HCT116 (cell line): Measurements from ENCODE around the gene TMEM154. TPM values are rescaled to one million over a fixed set of nuclear protein-coding genes. Genes with fewer than 3 reads are reported as not detected.

Experiments
- ATAC-seq: fragments of 200-7000 bp; cut with Tn5 transposase; 2 replicates; pipeline ENCODE4 v1.9.1; 2020; ENCODE audit warnings: mild to moderate bottlenecking, moderate library complexity
- BruUV-seq: library from RNA; stranded (reverse); fragments of 400-500 nt; replicated peaks from 2 replicates; lab custom pipeline; 2021; lab: Mats Ljungman, UMichigan
- CTCF ChIA-PET: fragments of 300-600 bp; sonication (Branson Sonifier 250); formaldehyde crosslinking; loops from one replicate; lab custom pipeline; 2021; ENCODE audit warnings: antibody characterized with exemption; lab: Charles Lee
- POLR2A ChIA-PET: fragments of 300-600, 350-600 bp; sonication (Branson Sonifier 250); formaldehyde crosslinking; loops from one replicate; lab custom pipeline; 2021; ENCODE audit warnings: antibody characterized with exemption; lab: Charles Lee
- RAD21 ChIA-PET, 2 experiments: fragments of 300-600 bp; sonication (Branson Sonifier 250); formaldehyde crosslinking; loops; one replicate each; lab custom pipeline; 2023; ENCODE audit warnings: low total read pairs in 2 of 2; ENCODE audit not compliant: uncharacterized antibody in 2 of 2, unreplicated experiment in 2 of 2, low non-redundant PET in 1 of 2; lab: Charles Lee
- DNase-seq: peaks from one replicate; pipeline ENCODE4 v3.0.0-alpha.2; 2010; ENCODE audit warnings: low read depth, low spot score
- H2AFZ ChIP-seq: fragments of 200-600 bp; shearing (Covaris generic), sonication (generic); 2 replicates; pipeline ENCODE4 v1.6.1; 2017; ENCODE audit warnings: low read depth, mixed run types, mixed read lengths, antibody characterized with exemption, low read length; ENCODE audit not compliant: poor library complexity, severe bottlenecking
- H3K27ac ChIP-seq: 2 replicates; pipeline ENCODE4 v1.5.1; 2012; ENCODE audit warnings: low read depth, low read length
- H3K27me3 ChIP-seq: fragments of 200-600 bp; sonication (generic); 2 replicates; pipeline ENCODE4 v1.6.1; 2016; ENCODE audit warnings: mixed run types, low read length, mixed read lengths; ENCODE audit not compliant: insufficient read depth
- H3K36me3 ChIP-seq, 2 experiments: fragments of 200-500 bp in 1 of 2; fragments of 200-600 bp in 1 of 2; sonication (Bioruptor generic) in 1 of 2; sonication (generic) in 1 of 2; 2 replicates each; pipeline versions ENCODE4 v1.5.1 to v1.6.1; 2014 to 2016; ENCODE audit warnings: low read length in 2 of 2, inconsistent platforms in 1 of 2, mixed read lengths in 1 of 2, mixed run types in 1 of 2; ENCODE audit not compliant: insufficient read depth in 2 of 2, control insufficient read depth in 1 of 2
- H3K4me1 ChIP-seq, 2 experiments: fragments of 200-600 bp in 1 of 2; sonication (generic) in 1 of 2; 2 replicates each; pipeline versions ENCODE4 v1.5.1 to v1.6.1; 2012 to 2017; ENCODE audit warnings: low read length in 2 of 2, inconsistent platforms in 1 of 2, mild to moderate bottlenecking in 1 of 2, mixed read lengths in 1 of 2, mixed run types in 1 of 2, moderate library complexity in 1 of 2; ENCODE audit not compliant: insufficient read depth in 2 of 2, control insufficient read depth in 1 of 2
- H3K4me2 ChIP-seq: fragments of 200-600 bp; sonication (generic); 2 replicates; pipeline ENCODE4 v1.6.1; 2017; ENCODE audit warnings: mixed run types, low read length, mixed read lengths
- H3K4me3 ChIP-seq, 2 experiments: fragments of 200-600 bp in 1 of 2; sonication (generic) in 1 of 2; replicated peaks in 1 of 2; 2 replicates each; pipeline ENCODE4 v1.5.1; 2011 to 2016; ENCODE audit warnings: low read length in 2 of 2, control low read depth in 1 of 2, low read depth in 1 of 2, mild to moderate bottlenecking in 1 of 2, mixed read lengths in 1 of 2, mixed run types in 1 of 2
- H3K79me2 ChIP-seq: fragments of 200-600 bp; sonication (generic); 2 replicates; pipeline ENCODE4 v1.6.1; 2017; ENCODE audit warnings: mild to moderate bottlenecking, mixed run types, low read length, moderate library complexity, mixed read lengths; ENCODE audit not compliant: insufficient read depth
- H3K9ac ChIP-seq: fragments of 200-600 bp; sonication (generic); 2 replicates; pipeline ENCODE4 v1.6.1; 2016; ENCODE audit warnings: low read length, mixed read lengths
- H3K9me2 ChIP-seq: fragments of 200-600 bp; sonication (generic), shearing (Covaris generic); 2 replicates; pipeline ENCODE4 v1.6.1; 2017; ENCODE audit warnings: mixed run types, mild to moderate bottlenecking, moderate library complexity; ENCODE audit not compliant: insufficient read depth
- H3K9me3 ChIP-seq, 2 experiments: fragments of 200-500 bp in 1 of 2; fragments of 200-600 bp in 1 of 2; sonication (Bioruptor generic) in 1 of 2; sonication (generic) in 1 of 2; 2 replicates each; pipeline ENCODE4 v1.6.1; 2014 to 2017; ENCODE audit warnings: low read length in 2 of 2, mixed read lengths in 2 of 2, inconsistent platforms in 1 of 2, low read depth in 1 of 2, mild to moderate bottlenecking in 1 of 2, mixed run types in 1 of 2, moderate library complexity in 1 of 2; ENCODE audit not compliant: control insufficient read depth in 1 of 2, insufficient read depth in 1 of 2
- H4K20me1 ChIP-seq: fragments of 200-600 bp; sonication (generic), shearing (Covaris generic); 2 replicates; pipeline ENCODE4 v1.6.1; 2017; ENCODE audit warnings: mixed run types, mild to moderate bottlenecking, moderate library complexity; ENCODE audit not compliant: insufficient read depth
- CEBPB ChIP-seq: IDR thresholded peaks from 2 replicates; pipeline ENCODE4 v1.6.1; 2012; ENCODE audit warnings: low read depth
- CTCF ChIP-seq, 3 experiments: fragments of 200-600 bp in 1 of 3; sonication (generic) in 1 of 3; IDR thresholded peaks in 2 of 3; conservative IDR thresholded peaks in 1 of 3; 2 replicates each; pipeline ENCODE4 v1.5.1; 2012 to 2017; ENCODE audit warnings: low read depth in 2 of 3, low read length in 2 of 3, antibody characterized with exemption in 1 of 3, borderline replicate concordance in 1 of 3, control low read depth in 1 of 3, mild to moderate bottlenecking in 1 of 3, mixed read lengths in 1 of 3, mixed run types in 1 of 3, moderate library complexity in 1 of 3; ENCODE audit not compliant: insufficient read depth in 1 of 3
- ELF1 ChIP-seq: IDR thresholded peaks from 2 replicates; pipeline ENCODE4 v1.6.1; 2012; ENCODE audit warnings: low read depth, borderline replicate concordance
- EZH2 ChIP-seq: fragments of 200-600 bp; sonication (generic); IDR thresholded peaks from 2 replicates; pipeline ENCODE4 v1.6.1; 2017; ENCODE audit warnings: antibody characterized with exemption, mixed run types
- JUND ChIP-seq: IDR thresholded peaks from 2 replicates; pipeline ENCODE4 v1.6.1; 2012
- POLR2A ChIP-seq: IDR thresholded peaks from 2 replicates; pipeline ENCODE4 v1.7.0; 2011; ENCODE audit warnings: borderline replicate concordance; ENCODE audit not compliant: insufficient read depth, insufficient read length; ENCODE audit errors: extremely low read depth
- SIN3A ChIP-seq: IDR thresholded peaks from 2 replicates; pipeline ENCODE4 v1.6.1; 2012; ENCODE audit warnings: low read depth
- SP1 ChIP-seq: IDR thresholded peaks from 2 replicates; pipeline ENCODE4 v1.6.1; 2012; ENCODE audit warnings: low read depth
- ZNF274 ChIP-seq: fragments of 200-500 bp; sonication (Bioruptor generic); IDR thresholded peaks from 2 replicates; pipeline ENCODE4 v1.6.1; 2014; ENCODE audit warnings: mild to moderate bottlenecking, low read depth, low read length, inconsistent platforms
- intact Hi-C: fragments of 100-400 bp; cut with micrococcal nuclease; formaldehyde crosslinking; loops from 2 replicates; pipeline ENCODE4 v1.10.0; 2022
- total RNA-seq: library from RNA; stranded (reverse); gene quantifications from one replicate; pipeline ENCODE4 v1.2.1, GENCODE V29; 2021; ENCODE audit not compliant: unreplicated experiment

Gene TMEM154
- total RNA-seq, 1 experiment from 2014 or later = 2.4 TPM

- ATAC-seq (no peak), DNase-seq (no peak)
- CTCF ChIA-PET = no interaction called here
- Histone ChIP-seq H3K9me3 (no peaks in the 10 kb centered on the region), H3K9ac (no peak overlapping the region), H3K9me2 (no peaks in the 10 kb centered on the region), H3K4me2 (no peak overlapping the region), H2AFZ (no peak overlapping the region), H3K36me3 (no peaks in the 10 kb centered on the region), H3K4me3 (no peak overlapping the region), H3K79me2 (no peaks in the 10 kb centered on the region), H4K20me1 (no peaks in the 10 kb centered on the region), H3K27ac (no peak overlapping the region), H3K27me3 (no peaks in the 10 kb centered on the region), H3K4me1 (no peaks in the 10 kb centered on the region)
- RAD21 ChIA-PET = no interaction called here
- intact Hi-C loops = no loop called here
- POLR2A ChIA-PET = no interaction called here
- TF ChIP-seq CEBPB (no peak), ELF1 (no peak)
- no TSS peak for BruUV-seq
These were observed 6.3 kb downstream of the TMEM154 start for GRCh38 chr4:152673489-152673888.

- no peaks in the 10 kb centered on the region for H3K79me2 ChIP-seq
- H3K27me3 ChIP-seq = no peaks in the 10 kb centered on the region
- intact Hi-C loops = no loop called here
- ChIA-PET CTCF (no interaction called here), RAD21 (no interaction called here), POLR2A (no interaction called here)
- no peaks in the 10 kb centered on the region for H3K4me1 ChIP-seq
- no TSS peak for BruUV-seq
- no peak overlapping the region for H3K27ac ChIP-seq
- ATAC-seq (no peak), DNase-seq (no peak)
- no peaks in the 10 kb centered on the region for H4K20me1 ChIP-seq
- H3K9ac ChIP-seq = no peak overlapping the region
- no peak overlapping the region for H3K4me3 ChIP-seq
- no peak overlapping the region for H3K4me2 ChIP-seq
- no peaks in the 10 kb centered on the region for H3K9me3 ChIP-seq
- no peak for TF ChIP-seq CTCF (IDR thresholded peaks at IDR 0.05 in 2 of 3, conservative IDR thresholded peaks at IDR 0.05 in 1 of 3; ENCODE audit: borderline replicate concordance in 1 of 3, insufficient read depth in 1 of 3, low read depth in 2 of 3, low read length in 2 of 3)
- TF ChIP-seq JUND = no peak
- TF ChIP-seq ZNF274 = no peak
- no peak for TF ChIP-seq SP1
- TF ChIP-seq POLR2A = no peak
- TF ChIP-seq EZH2 = no peak
- TF ChIP-seq SIN3A = no peak
- no peak overlapping the region for H2AFZ ChIP-seq
- H3K9me2 ChIP-seq = no peaks in the 10 kb centered on the region
- H3K36me3 ChIP-seq = no peaks in the 10 kb centered on the region
These were observed 7.3 kb downstream of the TMEM154 start for GRCh38 chr4:152672206-152673092.
